Bronchial epithelial cell (primary cell): ENCODE results near the gene SNX4. TPM values are rescaled to one million over a fixed set of nuclear protein-coding genes. Genes with fewer than 3 reads are reported as not detected.
"Not testable (repeated sequence)": the region's sequence is repeated elsewhere in the genome, so short reads cannot be mapped to it uniquely, and the experiment has no call there.

ENCODE experiments used
- DNase-seq: peaks from one replicate; pipeline ENCODE4 v3.0.0-alpha.2; 2010; ENCODE audit warnings: low read depth
- FAIRE-seq: peaks from 2 replicates; lab custom pipeline; 2011; peaks lifted over from hg19 to GRCh38; lab: Jason Lieb, UNC
- H3K27me3 ChIP-seq: 2 replicates; pipeline ENCODE4 v1.5.1; 2011; ENCODE audit warnings: low read length; ENCODE audit not compliant: control insufficient read depth, insufficient read depth
- H3K36me3 ChIP-seq: 2 replicates; pipeline ENCODE4 v1.5.1; 2011; ENCODE audit warnings: low read length; ENCODE audit not compliant: control insufficient read depth, insufficient read depth
- H3K4me3 ChIP-seq: 2 replicates; pipeline ENCODE4 v1.5.1; 2011; ENCODE audit warnings: mild to moderate bottlenecking, low read depth, low read length, control low read depth
- total RNA-seq: library from RNA; depleted of rRNA; stranded (reverse); fragments of >200 nt; gene quantifications from 2 replicates; pipeline ENCODE4 v1.2.1, GENCODE V29; 2014
- TF ChIP-seq, protein P1 (sequence below): IDR thresholded peaks from 2 replicates; pipeline ENCODE4 v1.5.1; 2011; ENCODE audit warnings: mild to moderate bottlenecking, moderate library complexity, low read length, control low read depth, inconsistent platforms; ENCODE audit not compliant: insufficient read depth, severe bottlenecking

SNX4 gene
- 21.9 and 23.0 TPM in 2 replicates for total RNA-seq

GRCh38 chr3:125519678-125520562 is at the start of gene SNX4:
Gene SNX4, minus strand, starts transcription at chr3:125520202. Its CDS starts 30 bp downstream, at chr3:125520172.
- Histone ChIP-seq H3K4me3 (peak within 1 kb of the TSS; percentile 87), H3K36me3 (no peaks in the 10 kb centered on the region), H3K27me3 (no peaks in the 10 kb centered on the region)
- DNase-seq (peak; percentile 83), FAIRE-seq (no peak)
- TF ChIP-seq, protein P1, sequence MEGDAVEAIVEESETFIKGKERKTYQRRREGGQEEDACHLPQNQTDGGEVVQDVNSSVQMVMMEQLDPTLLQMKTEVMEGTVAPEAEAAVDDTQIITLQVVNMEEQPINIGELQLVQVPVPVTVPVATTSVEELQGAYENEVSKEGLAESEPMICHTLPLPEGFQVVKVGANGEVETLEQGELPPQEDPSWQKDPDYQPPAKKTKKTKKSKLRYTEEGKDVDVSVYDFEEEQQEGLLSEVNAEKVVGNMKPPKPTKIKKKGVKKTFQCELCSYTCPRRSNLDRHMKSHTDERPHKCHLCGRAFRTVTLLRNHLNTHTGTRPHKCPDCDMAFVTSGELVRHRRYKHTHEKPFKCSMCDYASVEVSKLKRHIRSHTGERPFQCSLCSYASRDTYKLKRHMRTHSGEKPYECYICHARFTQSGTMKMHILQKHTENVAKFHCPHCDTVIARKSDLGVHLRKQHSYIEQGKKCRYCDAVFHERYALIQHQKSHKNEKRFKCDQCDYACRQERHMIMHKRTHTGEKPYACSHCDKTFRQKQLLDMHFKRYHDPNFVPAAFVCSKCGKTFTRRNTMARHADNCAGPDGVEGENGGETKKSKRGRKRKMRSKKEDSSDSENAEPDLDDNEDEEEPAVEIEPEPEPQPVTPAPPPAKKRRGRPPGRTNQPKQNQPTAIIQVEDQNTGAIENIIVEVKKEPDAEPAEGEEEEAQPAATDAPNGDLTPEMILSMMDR, result no peak

GRCh38 chr3:125556314-125556713 is 36.3 kb upstream of the SNX4 start:
- FAIRE-seq, result no peak
- Histone ChIP-seq H3K36me3 (peaks cover 3% of the 10 kb centered on the region), H3K4me3 (no peak overlapping the region)

GRCh38 chr3:125552401-125552800 is 32.4 kb upstream of the SNX4 start:
- DNase-seq, result no peak
- Histone ChIP-seq H3K4me3 (no peak overlapping the region), H3K27me3 (no peaks in the 10 kb centered on the region), H3K36me3 (peaks cover 3% of the 10 kb centered on the region)
- TF ChIP-seq, protein P1, result no peak
- FAIRE-seq, result no peak

More at GRCh38 chr3:125556314-125556713, 36.3 kb upstream of the SNX4 start:
- H3K27me3 ChIP-seq, result no peaks in the 10 kb centered on the region
- no peak for DNase-seq
- TF ChIP-seq, protein P1, result no peak

- no peak for DNase-seq
- no peaks in the 10 kb centered on the region for H3K27me3 ChIP-seq
- no peaks in the 10 kb centered on the region for H3K36me3 ChIP-seq
- H3K4me3 ChIP-seq, result no peak overlapping the region
- FAIRE-seq, result no peak
- TF ChIP-seq, protein P1, result no peak
Measured at GRCh38 chr3:125528920-125529319, 8.9 kb upstream of the SNX4 start.

- no peak overlapping the region for H3K4me3 ChIP-seq
- FAIRE-seq (no peak), DNase-seq (no peak)
- H3K27me3 ChIP-seq, result no peaks in the 10 kb centered on the region
- no peaks in the 10 kb centered on the region for H3K36me3 ChIP-seq
- TF ChIP-seq, protein P1, result no peak
Measured at GRCh38 chr3:125525153-125525552, 5.2 kb upstream of the SNX4 start.

GRCh38 chr3:125520563-125520919 is 539 bp upstream of the SNX4 start:
- not testable (repeated sequence) for DNase-seq, H3K27me3 ChIP-seq, H3K36me3 ChIP-seq, FAIRE-seq
- H3K4me3 ChIP-seq, result peak overlapping the region; percentile 87
